Regular cardiac myocyte (primary cell): ENCODE measurements around the gene KRTAP13-1. TPM values are rescaled to one million over a fixed set of nuclear protein-coding genes. Genes with fewer than 3 reads are reported as not detected.

ENCODE experiments used
- total RNA-seq: library from RNA; depleted of rRNA; stranded (reverse); fragments of >200 nt; gene quantifications from 2 replicates; pipeline ENCODE4 v1.2.3, GENCODE V29; 2014

The KRTAP13-1 gene, protein sequence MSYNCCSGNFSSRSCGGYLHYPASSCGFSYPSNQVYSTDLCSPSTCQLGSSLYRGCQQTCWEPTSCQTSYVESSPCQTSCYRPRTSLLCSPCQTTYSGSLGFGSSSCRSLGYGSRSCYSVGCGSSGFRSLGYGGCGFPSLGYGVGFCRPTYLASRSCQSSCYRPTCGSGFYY
- not detected in 2 replicates for total RNA-seq

DNA sequence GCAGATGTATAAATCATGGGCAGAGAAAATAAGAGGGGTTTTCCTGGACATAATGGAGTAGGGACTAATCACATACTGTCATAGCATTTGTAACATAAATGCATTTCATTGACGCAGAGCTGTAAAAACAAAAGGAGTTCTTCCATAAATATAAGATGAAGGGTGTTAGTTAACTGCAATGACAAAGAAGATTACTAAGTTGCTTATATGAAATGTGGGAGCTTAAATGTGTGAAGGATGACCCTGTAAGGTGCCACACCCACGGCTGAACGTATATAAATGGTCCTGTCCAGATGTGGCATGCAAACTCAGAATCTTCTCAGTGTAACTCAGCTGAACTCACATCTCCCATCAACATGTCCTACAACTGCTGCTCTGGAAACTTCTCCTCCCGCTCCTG is at the start of gene KRTAP13-1:
Gene KRTAP13-1, plus strand, starts transcription at position 301 of the 400 bp plus-strand sequence. Its CDS starts 56 bp downstream, at position 357.

DNA sequence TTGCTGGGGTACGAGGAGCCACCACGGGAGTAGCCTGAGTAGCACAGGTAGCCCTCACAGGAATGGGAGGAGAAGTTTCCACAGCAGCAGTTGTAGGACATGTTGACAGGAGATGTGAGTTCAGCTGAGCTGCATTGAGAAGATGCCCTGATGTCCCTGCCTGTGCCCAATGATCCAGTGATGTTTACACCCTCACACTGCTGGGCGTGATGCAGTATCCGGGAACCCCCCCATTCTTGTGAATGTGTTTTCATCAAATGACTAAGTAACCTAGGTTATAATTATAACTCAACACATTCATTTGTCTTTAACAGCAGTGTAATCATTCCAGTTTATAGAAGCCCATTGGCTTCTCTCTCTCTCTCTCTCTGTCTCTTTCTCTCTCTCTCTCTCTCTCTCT is 47.3 kb upstream of the KRTAP13-1 start, which contains the start of gene KRTAP23-1:
Gene KRTAP23-1, minus strand, starts transcription at position 101 of the 400 bp plus-strand sequence. Its CDS starts 0 bp downstream, at position 101.

DNA sequence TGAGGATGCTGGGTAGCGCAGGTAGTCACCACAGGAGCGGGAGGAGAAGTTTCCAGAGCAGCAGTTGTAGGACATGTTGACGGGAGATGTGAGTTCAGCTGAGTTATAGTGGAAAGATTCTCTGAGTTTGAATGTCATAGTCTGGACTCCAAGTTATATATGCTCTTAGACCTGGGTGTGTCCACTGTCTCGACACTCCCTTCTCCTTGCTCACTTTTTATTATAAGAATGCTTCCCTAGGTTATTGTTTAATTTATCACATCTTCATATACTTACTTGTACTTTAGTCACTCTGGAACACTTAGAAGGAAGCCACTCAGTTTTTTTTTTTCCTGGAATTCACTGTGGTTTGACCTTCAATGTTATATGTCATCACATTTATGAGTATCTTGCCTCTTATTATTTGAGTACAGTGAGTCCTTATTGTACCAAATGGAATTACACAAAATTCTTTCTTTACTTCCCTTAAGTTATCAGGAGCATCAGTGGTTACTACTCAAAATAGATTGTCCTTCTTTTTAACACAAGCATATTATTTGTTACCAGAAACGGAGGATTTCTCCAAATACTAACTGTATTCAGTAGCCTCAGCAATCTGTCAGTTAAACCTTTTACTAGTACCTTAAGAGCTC is 23.6 kb upstream of the KRTAP13-1 start, which contains the start of gene KRTAP13-2:
Gene KRTAP13-2, minus strand, starts transcription at position 133 of the 632 bp plus-strand sequence. Its CDS starts 58 bp downstream, at position 75.

DNA sequence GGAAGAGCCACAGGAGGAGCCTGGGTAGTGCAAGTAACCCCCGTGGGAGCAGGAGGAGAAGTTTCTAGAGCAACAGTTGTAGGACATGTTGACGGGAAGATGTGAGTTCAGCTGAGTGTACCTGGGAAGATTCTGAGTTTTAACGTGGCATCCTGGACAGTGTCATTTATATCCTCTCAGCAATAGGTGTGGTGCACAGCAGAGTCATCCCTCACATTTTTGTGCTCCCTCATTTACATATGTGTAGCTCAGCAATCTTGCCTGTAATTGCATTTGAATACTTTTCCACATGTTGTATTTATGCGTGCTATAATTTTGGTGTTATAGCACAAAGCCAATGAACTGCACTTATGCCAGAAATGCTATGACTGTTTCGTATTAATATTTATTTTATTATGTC is 30.0 kb downstream of the KRTAP13-1 start, which contains the start of gene KRTAP13-3:
Gene KRTAP13-3, minus strand, starts transcription at position 101 of the 400 bp plus-strand sequence. Its CDS starts 14 bp downstream, at position 87.

DNA sequence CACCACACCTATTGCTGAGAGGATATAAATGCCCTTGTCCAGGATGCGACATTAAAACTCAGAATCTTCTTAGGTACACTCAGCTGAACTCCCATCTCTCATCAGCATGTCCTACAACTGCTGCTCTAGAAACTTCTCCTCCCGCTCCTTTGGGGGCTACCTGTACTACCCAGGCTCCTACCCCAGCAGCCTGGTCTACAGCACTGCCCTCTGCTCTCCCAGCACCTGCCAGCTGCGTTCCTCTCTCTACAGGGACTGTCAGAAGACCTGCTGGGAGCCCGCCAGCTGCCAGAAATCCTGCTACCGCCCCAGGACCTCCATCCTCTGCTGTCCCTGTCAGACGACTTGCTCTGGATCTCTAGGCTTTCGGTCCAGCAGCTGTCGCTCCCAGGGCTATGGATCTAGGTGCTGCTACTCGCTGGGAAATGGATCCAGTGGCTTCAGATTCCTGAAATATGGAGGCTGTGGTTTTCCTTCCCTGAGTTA is 34.4 kb downstream of the KRTAP13-1 start, which contains the start of gene KRTAP13-4:
Gene KRTAP13-4, plus strand, starts transcription at position 51 of the 486 bp plus-strand sequence. Its CDS starts 56 bp downstream, at position 107.

DNA sequence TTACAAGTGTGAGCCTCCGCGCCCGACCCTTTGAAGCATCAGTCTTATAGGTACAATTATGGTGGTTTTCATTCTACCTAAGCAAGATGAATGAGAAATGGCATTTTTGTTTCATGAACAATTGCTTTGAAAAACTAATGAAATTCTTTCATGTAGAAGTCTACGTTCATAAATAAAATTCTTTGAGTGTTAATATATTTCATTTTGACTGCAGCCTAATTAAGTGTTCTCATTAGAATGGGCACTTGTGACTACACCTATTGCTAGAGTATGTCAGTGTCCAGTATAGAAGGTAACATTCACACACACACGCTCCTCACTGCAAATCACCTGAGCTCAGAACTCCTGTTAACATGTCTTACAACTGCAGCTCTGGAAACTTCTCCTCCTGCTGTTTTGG is 44.1 kb downstream of the KRTAP13-1 start, which contains the start of gene KRTAP15-1:
Gene KRTAP15-1, plus strand, starts transcription at position 301 of the 400 bp plus-strand sequence. Its CDS starts 53 bp downstream, at position 354.

Other genes starting within 250 kb of the KRTAP13-1 start
- not detected in 2 replicates for gene CLDN17, start 229.2 kb upstream of the KRTAP13-1 start, total RNA-seq
- not detected in 2 replicates for gene CLDN8, start 179.9 kb upstream of the KRTAP13-1 start, total RNA-seq
- not detected in 2 replicates for gene KRTAP24-1, start 113.1 kb upstream of the KRTAP13-1 start, total RNA-seq
- not detected in 2 replicates for gene KRTAP25-1, start 106.5 kb upstream of the KRTAP13-1 start, total RNA-seq
- not detected in 2 replicates for gene KRTAP26-1, start 75.7 kb upstream of the KRTAP13-1 start, total RNA-seq
- not detected in 2 replicates for gene KRTAP27-1, start 58.3 kb upstream of the KRTAP13-1 start, total RNA-seq
- gene KRTAP23-1, start 47.4 kb upstream of the KRTAP13-1 start, total RNA-seq = not detected in 2 replicates
- not detected in 2 replicates for gene KRTAP13-2, start 23.8 kb upstream of the KRTAP13-1 start, total RNA-seq
- gene KRTAP13-3, start 29.9 kb downstream of the KRTAP13-1 start, total RNA-seq = not detected in 2 replicates
- gene KRTAP13-4, start 34.2 kb downstream of the KRTAP13-1 start, total RNA-seq = not detected in 2 replicates
- gene KRTAP15-1, start 44.2 kb downstream of the KRTAP13-1 start, total RNA-seq = not detected in 2 replicates
- gene KRTAP19-1, start 84.3 kb downstream of the KRTAP13-1 start, total RNA-seq = not detected in 2 replicates
- gene KRTAP19-2, start 91.4 kb downstream of the KRTAP13-1 start, total RNA-seq = not detected in 2 replicates
- not detected in 2 replicates for gene KRTAP19-3, start 96.0 kb downstream of the KRTAP13-1 start, total RNA-seq
- not detected in 2 replicates for gene KRTAP19-4, start 101.1 kb downstream of the KRTAP13-1 start, total RNA-seq
- not detected in 2 replicates for gene KRTAP19-5, start 106.1 kb downstream of the KRTAP13-1 start, total RNA-seq
- gene KRTAP19-6, start 145.8 kb downstream of the KRTAP13-1 start, total RNA-seq = not detected in 2 replicates
- gene KRTAP19-7, start 165.3 kb downstream of the KRTAP13-1 start, total RNA-seq = not detected in 2 replicates
- not detected in 2 replicates for gene KRTAP22-2, start 194.4 kb downstream of the KRTAP13-1 start, total RNA-seq
- not detected in 2 replicates for gene KRTAP6-3, start 196.4 kb downstream of the KRTAP13-1 start, total RNA-seq
- not detected in 2 replicates for gene KRTAP6-2, start 202.9 kb downstream of the KRTAP13-1 start, total RNA-seq
- gene KRTAP22-1, start 205.1 kb downstream of the KRTAP13-1 start, total RNA-seq = not detected in 2 replicates
- not detected in 2 replicates for gene KRTAP6-1, start 217.9 kb downstream of the KRTAP13-1 start, total RNA-seq
- gene KRTAP20-1, start 220.4 kb downstream of the KRTAP13-1 start, total RNA-seq = not detected in 2 replicates
- gene KRTAP20-4, start 224.6 kb downstream of the KRTAP13-1 start, total RNA-seq = not detected in 2 replicates
- gene KRTAP20-2, start 239.2 kb downstream of the KRTAP13-1 start, total RNA-seq = not detected in 2 replicates
- not detected in 2 replicates for gene KRTAP20-3, start 246.8 kb downstream of the KRTAP13-1 start, total RNA-seq